Activated CD4-positive, alpha-beta T cell treated with anti-CD3 and anti-CD28 coated beads for 4 hours (primary cell): ENCODE measurements around the gene NOS3.

Source experiments
- DNase-seq, 2 donors: peaks; one replicate each; pipeline ENCODE4 v3.0.0-alpha.2; 2020

Gene NOS3

DNA sequence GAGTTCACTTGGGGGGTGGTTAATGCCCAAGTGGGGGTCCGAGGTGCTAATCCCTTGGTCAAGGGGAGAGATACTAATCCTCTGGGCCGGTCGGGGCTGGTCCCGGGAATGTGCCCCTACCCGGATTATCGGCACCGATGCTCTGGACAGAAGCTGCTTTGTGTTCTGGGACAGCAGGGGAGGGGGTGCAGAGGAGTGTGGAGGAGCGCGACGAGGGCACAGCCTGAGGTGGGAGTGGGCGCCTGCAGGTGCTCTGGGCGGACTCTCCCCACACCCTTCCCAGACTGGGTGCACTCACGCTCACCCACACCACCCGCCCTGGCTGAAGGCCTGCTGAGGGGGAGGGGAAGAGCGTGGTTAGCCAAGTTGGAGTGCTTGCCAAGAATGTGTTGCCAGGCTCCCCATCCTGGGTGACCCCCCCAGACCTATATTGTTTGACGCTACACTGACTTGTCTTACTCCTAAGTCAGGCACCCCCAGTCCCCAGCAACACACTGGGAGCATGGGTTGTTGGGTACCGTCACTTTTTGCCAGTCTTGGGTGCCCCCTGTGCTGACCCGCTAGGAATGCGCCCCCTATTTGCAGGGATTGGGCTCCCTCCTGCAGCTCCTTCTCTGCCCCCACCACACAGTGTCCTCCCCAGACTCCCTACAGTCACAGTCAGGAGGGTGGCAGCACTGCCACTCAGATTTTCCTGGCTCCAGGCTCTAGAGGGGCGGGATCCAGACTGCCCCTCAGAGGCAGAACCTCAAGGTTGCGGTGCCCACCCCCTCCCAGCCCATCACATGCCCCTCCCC lies 69.8 kb downstream of the NOS3 start:
- peak in 1 of 2 donors; percentile 26 for DNase-seq

DNA sequence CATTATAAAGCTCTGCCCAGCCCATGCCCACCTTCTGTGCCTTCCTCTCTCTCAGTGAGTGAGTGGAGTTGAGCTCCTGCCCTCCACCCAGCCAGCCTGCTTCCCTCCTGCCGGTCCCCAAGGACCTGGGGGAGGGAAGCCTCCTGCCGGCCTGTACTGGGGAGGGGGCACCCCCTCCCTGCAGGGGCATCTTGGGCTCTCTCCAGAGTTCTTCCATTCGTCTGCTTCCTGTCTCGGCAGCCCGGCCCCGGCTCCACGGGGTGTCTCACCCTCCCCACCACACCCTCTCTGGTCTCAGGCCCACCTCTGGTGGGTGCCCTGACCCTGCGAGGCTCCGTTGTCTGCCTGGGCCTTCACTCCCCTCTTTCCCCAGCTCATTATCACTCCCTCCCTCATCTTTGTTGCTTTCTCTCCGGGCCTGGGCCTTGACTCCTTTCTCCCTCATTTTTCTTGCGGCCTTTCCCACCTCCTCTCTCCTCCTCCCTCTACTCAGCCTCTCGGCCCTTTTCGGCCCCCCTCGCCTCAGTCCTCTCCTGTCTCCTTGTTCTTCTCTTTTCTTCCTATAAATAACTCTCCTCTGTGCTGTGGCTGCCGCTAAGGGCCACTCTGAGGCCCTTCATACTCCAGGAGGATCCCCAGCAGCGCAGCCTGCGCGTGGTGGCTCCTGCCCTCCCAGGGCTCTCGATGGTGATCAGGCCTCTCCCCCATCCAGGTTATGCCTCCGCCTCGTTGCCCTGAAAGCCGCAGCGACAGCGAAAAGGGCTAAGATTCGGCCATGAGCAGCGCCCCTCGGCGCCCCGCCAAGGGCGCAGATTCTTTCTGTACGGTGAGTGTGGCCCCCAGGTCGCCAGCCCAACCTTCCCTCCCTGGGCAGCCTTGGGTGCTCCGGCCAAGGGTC lies 70.6 kb downstream of the NOS3 start:
- DNase-seq, result no peak

DNA sequence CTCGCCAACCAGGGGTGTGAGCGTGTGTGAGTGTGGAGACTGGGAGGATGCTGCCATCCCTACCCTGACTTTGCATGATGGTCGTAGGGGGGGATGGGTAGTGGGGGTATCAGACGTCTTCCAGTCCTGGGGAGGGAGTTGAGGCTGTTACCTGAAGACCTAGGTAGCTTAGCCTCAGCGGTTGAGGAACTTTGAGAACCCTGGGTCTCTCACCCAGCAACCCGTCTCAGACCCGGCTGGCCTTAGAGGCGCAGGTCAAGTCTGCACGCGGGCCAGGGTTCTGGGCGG lies 71.2 kb downstream of the NOS3 start:
- no peak for DNase-seq

DNA sequence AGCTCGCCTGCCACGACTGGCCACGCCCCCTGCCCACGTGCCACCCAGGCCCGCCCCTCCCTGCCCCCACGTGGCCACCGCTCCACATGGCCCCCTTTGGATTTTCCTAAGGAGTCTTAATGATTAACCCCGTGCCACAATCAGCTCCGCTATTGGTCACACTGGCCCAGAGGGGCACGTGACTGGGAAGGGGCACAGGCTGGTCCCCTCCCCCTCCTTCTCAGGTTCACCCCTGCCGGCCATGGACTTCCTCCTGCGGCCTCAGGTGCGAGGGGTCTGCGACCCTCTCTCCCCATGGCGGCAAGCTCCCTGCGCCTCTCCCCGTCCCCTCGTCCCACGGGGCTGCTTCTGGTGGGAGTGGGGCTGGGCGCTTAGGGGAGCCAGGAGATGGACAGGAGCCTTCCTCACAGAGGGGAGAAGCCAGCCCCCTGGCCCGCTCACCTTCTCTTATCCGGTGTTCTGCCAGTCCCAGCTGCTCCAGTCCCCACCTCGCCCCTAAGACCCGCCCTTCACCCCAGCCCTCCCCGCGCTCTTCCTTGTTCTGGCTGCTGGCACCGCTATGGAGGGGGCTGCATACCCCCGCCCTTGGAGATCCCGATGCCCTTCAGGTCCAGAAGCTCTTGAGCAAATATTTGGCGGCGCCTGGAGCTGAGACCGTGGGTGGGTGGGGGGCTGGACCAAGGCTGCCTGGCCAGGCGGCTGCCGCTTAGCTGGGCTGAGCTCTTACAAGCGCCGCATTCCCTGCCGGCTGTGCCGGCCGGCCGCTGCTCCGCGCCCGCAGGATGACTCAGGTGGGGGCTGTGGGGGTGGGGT lies 71.8 kb downstream of the NOS3 start:
- no peak for DNase-seq

DNA sequence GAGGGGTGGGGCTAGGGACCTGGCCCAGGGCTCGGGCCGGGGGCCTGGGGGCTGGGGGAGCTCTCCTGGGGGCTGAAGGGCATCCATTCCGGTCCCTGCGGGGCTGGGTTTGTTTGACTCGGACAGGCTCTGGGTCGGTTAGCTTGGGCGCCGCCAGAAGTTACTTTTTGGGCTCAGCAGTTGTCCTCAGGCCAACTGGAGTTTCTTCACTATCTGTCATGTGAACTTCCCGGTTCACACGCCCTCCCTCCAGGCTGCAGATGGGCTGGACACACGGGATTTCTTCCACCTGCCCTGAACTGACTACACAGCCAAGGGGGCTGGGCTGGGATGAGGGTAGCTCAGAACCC lies 72.4 kb downstream of the NOS3 start:
- no peak for DNase-seq
